Mesothelial cell of epicardium (in vitro differentiated cells): ENCODE measurements around the gene SUN2. TPM values are rescaled to one million over a fixed set of nuclear protein-coding genes. Genes with fewer than 3 reads are reported as not detected.

Source experiments
- DNase-seq, 2 experiments: peaks; one replicate each; pipeline ENCODE4 v3.0.0; 2021; ENCODE audit warnings: low spot score in 2 of 2; ENCODE audit not compliant: unreplicated experiment in 2 of 2
- H3K27ac Mint-ChIP-seq: 2 replicates; pipeline ENCODE4 v1.8.0; 2021; ENCODE audit warnings: mixed read lengths
- H3K27me3 Mint-ChIP-seq: 2 replicates; pipeline ENCODE4 v1.8.0; 2021; ENCODE audit warnings: low read depth, mixed read lengths
- H3K36me3 Mint-ChIP-seq: 2 replicates; pipeline ENCODE4 v1.8.0; 2021; ENCODE audit warnings: mixed read lengths
- H3K4me1 Mint-ChIP-seq: 2 replicates; pipeline ENCODE4 v1.8.0; 2021; ENCODE audit warnings: mixed read lengths
- H3K4me3 Mint-ChIP-seq: 2 replicates; pipeline ENCODE4 v1.8.0; 2021; ENCODE audit warnings: mild to moderate bottlenecking, moderate library complexity, mixed read lengths
- H3K9me3 Mint-ChIP-seq: 2 replicates; pipeline ENCODE4 v1.8.0; 2021; ENCODE audit warnings: mixed read lengths
- CTCF ChIP-seq: fragments of 200-600 bp; sonication (generic); IDR thresholded peaks from one replicate; pipeline ENCODE4 v1.5.0; 2021; ENCODE audit warnings: antibody characterized with exemption; ENCODE audit not compliant: unreplicated experiment
- total RNA-seq: library from RNA; stranded (reverse); gene quantifications from 3 replicates; pipeline ENCODE4 v1.2.1, GENCODE V29; 2021

Gene SUN2
- total RNA-seq, 1 donor from 2014 or later: 61.2 TPM

DNA sequence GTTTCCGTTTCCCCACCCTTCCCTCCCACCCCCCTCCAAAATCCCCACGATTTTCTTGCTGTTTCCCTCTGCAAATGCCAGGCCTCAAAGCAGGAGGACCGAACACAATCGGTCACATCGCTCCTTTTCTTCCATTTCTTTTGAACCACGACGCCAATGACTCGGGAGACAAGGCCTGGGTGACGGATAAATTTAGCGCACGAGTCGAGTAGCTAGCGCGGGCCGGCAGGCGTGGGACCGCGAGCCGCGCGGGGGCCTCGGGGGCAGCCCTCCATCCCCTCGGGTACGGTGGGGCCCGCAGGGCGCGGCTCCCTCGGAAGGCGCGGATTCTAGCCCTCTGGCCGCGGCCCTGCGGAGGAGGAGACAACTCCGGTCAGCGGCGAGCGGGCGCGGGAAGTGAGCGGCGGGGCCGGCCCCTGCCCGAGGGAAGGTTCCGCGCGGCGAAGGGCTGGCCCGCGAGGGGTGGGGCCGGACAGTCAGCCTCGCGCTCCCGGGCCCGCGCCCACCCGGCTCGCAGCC is 55.5 kb downstream of the SUN2 start:
- TF ChIP-seq CTCF: no peak
- Mint-ChIP-seq H3K9me3 (no peaks in the 10 kb centered on the region), H3K4me1 (peaks cover 56% of the 10 kb centered on the region), H3K36me3 (peaks cover 2% of the 10 kb centered on the region), H3K27me3 (no peaks in the 10 kb centered on the region), H3K27ac (peak overlapping the region; percentile 98), H3K4me3 (peak overlapping the region; percentile 98)
- no peak for DNase-seq

DNA sequence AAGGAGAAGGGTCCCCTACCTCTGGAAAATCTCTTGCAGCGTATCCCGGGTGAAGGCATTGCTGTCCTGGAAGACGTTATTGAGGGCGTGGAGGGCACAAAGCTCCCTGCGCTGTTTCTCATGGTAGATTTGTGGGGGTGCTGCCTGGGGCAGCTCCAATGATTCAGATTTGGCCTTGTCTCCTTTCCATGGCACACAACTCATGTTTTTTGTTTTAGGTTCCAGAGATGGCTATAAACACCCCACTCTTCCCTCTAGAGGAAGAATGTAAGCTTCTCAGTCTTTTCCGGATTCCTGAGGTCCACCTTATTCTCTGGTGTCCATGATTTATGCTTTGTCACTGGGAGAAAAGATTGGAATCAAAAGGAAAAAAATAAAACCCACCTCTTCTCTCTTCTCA is 56.0 kb downstream of the SUN2 start:
- H3K9me3 Mint-ChIP-seq: no peaks in the 10 kb centered on the region
- H3K27ac Mint-ChIP-seq: peak overlapping the region; percentile 98
- peaks cover 56% of the 10 kb centered on the region for H3K4me1 Mint-ChIP-seq
- peak overlapping the region; percentile 98 for H3K4me3 Mint-ChIP-seq
- no peaks in the 10 kb centered on the region for H3K27me3 Mint-ChIP-seq
- DNase-seq: no peak
- peaks cover 4% of the 10 kb centered on the region for H3K36me3 Mint-ChIP-seq
- no peak for TF ChIP-seq CTCF

GRCh38 chr22:38699143-38699542 is 56.7 kb downstream of the SUN2 start:
- TF ChIP-seq CTCF: no peak
- peaks cover 7% of the 10 kb centered on the region for H3K36me3 Mint-ChIP-seq
- peaks cover 52% of the 10 kb centered on the region for H3K4me1 Mint-ChIP-seq
- no peaks in the 10 kb centered on the region for H3K9me3 Mint-ChIP-seq
- peak overlapping the region; percentile 98 for H3K4me3 Mint-ChIP-seq
- no peaks in the 10 kb centered on the region for H3K27me3 Mint-ChIP-seq
- DNase-seq: no peak
- peak overlapping the region; percentile 98 for H3K27ac Mint-ChIP-seq

DNA sequence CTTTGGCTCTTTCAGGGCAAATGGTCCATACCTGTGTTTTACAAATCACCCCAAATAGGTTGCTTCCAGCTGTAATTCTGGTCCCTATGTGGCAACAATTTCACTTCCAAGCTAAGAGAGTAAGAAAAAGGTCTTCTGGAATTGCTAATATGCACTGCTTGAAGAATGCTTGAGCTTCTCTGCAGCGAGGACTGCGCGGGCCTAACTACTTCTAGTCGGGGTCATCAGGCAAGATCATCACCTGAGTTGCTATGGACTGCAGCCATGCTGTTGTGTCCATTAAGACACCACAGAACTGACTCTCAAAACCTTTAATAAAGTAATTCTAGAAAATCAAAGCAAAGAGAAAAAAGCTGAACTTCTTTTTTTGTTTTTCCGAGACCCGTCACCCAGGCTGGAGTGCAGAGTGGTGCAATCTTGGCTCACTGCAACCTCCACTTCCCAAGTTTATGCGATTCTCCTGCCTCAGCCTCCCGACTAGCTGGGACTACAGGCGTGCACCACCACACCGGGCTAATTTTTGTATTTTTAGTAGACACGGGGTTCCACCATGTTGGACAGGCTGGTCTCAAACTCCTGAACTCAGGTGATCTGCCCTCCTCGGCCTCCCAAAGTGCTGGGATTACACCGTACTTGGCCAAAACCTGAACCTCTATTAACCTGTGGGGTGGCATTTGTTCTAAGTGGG is 57.2 kb downstream of the SUN2 start:
- H3K9me3 Mint-ChIP-seq: no peaks in the 10 kb centered on the region
- H3K36me3 Mint-ChIP-seq: peaks cover 7% of the 10 kb centered on the region
- H3K4me3 Mint-ChIP-seq: peak overlapping the region; percentile 98
- H3K27ac Mint-ChIP-seq: peak overlapping the region; percentile 98
- no peak for TF ChIP-seq CTCF
- H3K4me1 Mint-ChIP-seq: peaks cover 52% of the 10 kb centered on the region
- no peaks in the 10 kb centered on the region for H3K27me3 Mint-ChIP-seq
- DNase-seq: no peak

GRCh38 chr22:38697425-38698089 is 58.2 kb downstream of the SUN2 start:
- TF ChIP-seq CTCF: no peak
- Mint-ChIP-seq H3K27me3 (no peaks in the 10 kb centered on the region), H3K4me3 (peak overlapping the region; percentile 98), H3K4me1 (peaks cover 52% of the 10 kb centered on the region), H3K27ac (peak overlapping the region; percentile 98), H3K36me3 (peaks cover 14% of the 10 kb centered on the region), H3K9me3 (no peaks in the 10 kb centered on the region)
- DNase-seq: no peak
